Muscle of back (tissue), 13 donors: ENCODE measurements around the gene PINLYP. TPM values are rescaled to one million over a fixed set of nuclear protein-coding genes. Genes with fewer than 3 reads are reported as not detected.

Experiments used
- DNase-seq, 3 donors: peaks; one replicate each; pipeline versions ENCODE4 v3.0.0 to v3.0.0-alpha.2; 2013
- long read RNA-seq, 9 donors: transcript quantifications; one replicate each; lab custom pipeline, GENCODE V29; 2026
- polyA plus RNA-seq, 10 donors: library from polyadenylated mRNA; unstranded; fragments of 120-200 nt; gene quantifications; one replicate each; pipeline ENCODE4 v1.2.1, GENCODE V29; 2013; ENCODE audit not compliant: insufficient read length in 10 of 10

The PINLYP gene
- polyA plus RNA-seq: 1 to 10 TPM; 4.2 to 9.4 (median 5.4) TPM
- long read RNA-seq, donor 1: 0 reads
- long read RNA-seq, donor 2, partial matches to known transcripts: 0 of 3 reads
- long read RNA-seq, donor 2, other reads (novel, unspliced or antisense): 0 of 3 reads
- long read RNA-seq, donor 3: 0 reads
- long read RNA-seq, donor 4: 0 reads
- long read RNA-seq, donor 5, partial matches to known transcripts: 0 of 1 reads
- long read RNA-seq, donor 5, other reads (novel, unspliced or antisense): 0 of 1 reads
- long read RNA-seq, donor 6, partial matches to known transcripts: 0 of 2 reads
- long read RNA-seq, donor 6, other reads (novel, unspliced or antisense): 0 of 2 reads
- long read RNA-seq, donor 7: 0 reads
- long read RNA-seq, donor 8, partial matches to known transcripts: 0 of 2 reads
- long read RNA-seq, donor 8, other reads (novel, unspliced or antisense): 0 of 2 reads
- long read RNA-seq, donor 9: 0 reads

DNA sequence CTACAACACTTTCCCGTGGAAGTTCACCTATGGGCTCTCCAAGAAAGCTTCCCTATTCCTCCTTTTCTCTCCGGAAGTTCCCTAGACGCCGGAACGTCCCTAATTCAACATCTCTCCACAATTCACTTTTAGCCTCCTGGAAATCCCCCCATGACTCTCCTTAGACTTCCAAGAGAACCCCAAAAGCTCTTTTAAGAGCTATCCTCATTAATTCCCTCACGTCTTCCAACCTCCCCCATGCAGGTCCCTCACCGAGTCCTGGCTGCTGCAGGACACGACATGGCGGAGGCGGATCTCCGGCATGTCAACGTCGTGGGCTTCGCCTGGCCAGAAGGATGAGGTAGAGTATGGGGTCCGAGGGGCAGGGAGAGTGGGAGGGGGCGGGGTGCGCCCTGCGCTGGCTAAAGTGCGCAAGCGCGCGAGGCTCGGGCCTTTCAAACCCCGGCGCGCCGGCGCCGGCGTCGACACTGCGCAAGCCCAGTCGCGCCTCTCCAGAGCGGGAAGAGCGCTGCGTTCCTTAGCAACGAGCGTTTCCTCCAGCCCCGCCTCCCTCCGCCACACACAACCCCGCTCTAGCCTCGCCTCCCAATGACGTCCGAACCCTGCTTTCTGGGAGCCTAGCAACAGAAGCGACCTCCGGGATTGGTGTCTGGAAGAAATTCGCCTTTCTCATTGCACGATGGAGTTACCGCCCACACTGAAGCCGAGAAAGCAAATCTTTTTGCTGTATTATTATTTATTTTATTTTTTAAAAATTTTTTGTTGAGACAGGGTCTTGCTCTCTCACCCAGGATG lies at the start of gene PINLYP, which contains the start of gene XRCC1:
Gene PINLYP (plus strand): TSS at position 646 of the 795 bp plus-strand sequence. CDS start 1,391 bp downstream, outside the sequence.
Gene XRCC1 (minus strand): TSS at position 372 of the 795 bp plus-strand sequence. CDS start 69 bp downstream, at position 303.
- peak; percentile 99 to 100 (median 99) for DNase-seq

DNA sequence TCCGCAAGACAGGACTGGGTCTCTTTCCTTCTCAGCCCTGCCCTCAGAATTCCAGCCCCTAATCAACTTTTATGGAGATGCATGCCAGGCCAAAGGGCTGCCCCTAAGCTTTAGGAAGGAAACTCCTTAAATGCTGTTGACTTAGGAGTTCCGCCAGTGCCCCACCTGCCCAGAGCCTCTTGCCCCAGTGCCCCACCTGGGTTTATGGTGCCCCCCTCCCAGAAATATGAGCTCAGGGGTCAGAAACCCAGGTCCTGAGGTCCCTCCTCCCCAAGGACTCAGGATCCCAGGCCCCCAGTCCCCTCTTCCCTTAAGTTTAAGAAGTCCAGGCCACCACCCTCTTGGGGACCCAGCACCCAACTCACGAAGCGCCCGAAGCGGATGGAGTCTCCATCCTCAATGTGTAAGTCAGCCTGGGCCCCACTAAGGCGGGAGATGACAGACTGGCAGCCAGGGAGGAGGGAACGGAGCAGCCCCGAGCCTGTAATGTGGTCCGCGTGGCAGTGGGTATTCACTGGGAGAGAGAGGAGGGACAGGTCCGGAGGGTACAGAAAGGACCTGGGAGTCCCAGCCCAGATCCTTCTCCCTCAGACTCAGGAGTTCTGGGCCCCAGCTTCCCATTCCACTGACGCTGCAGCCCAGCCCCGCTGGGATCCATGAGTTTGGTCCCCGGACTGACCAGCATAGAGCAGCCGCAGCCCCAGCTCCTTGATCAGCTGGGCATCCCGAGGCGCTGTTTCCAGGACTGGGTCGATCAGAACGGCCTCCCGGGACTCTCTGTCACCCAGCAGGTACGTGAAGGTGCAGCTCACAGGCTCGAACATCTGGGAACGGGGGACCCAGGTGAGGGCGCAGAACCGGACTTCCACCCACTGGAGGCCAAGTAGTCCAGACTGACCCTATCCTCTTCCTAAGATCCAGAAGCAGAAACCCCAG lies 49.5 kb upstream of the PINLYP start:
- peak in 1 of 3 donors; percentile 52 for DNase-seq

DNA sequence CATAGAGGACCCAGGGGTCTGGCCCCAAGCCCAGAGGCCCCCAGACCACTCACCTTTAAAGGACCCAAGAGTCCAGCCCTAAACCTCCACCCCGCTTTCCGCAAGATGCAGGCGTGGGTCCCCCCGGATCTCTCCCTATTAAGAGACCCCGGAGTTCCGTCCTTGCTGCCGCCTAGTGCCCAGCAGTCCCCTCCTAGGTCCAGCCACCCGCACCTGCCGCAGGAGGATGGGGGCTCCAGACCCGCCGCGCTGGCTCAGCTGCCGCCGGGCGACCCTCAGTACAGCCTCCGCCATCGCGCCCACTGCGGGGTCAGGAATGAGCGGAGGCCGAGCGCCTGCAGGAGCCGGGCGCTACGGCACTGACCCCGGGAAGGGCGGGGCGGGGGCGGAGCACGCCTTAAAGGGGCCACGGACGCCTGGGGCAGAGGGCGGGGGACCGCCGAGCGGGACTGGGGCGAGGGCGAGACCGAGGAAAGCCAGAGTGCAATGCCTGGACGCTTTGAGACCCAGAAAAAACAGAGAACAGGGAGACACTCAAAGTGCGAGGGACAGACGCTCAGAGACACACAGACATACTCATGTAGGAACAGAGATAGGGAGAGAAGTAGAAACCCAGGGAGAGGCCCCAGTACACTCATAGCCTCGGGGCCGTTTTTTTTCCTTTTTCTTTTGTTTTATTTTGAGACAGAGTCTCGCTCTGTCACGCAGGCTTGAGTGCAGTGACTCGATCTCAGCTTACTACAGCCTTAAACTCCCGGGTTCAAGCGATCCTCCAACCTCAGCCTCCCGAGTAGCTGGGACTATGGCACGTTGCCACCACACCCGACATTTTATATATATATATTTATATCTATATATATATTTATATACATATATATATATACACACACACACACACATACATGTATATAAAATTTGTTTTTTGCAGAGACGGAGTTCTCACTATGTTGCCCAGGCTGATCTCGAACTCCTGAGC lies 48.4 kb upstream of the PINLYP start, which contains the start of gene ETHE1:
Gene ETHE1 (minus strand): TSS at position 318 of the 976 bp plus-strand sequence. CDS start 24 bp downstream, at position 294.
- peak in 2 of 3 donors; percentile 81 to 93 for DNase-seq

DNA sequence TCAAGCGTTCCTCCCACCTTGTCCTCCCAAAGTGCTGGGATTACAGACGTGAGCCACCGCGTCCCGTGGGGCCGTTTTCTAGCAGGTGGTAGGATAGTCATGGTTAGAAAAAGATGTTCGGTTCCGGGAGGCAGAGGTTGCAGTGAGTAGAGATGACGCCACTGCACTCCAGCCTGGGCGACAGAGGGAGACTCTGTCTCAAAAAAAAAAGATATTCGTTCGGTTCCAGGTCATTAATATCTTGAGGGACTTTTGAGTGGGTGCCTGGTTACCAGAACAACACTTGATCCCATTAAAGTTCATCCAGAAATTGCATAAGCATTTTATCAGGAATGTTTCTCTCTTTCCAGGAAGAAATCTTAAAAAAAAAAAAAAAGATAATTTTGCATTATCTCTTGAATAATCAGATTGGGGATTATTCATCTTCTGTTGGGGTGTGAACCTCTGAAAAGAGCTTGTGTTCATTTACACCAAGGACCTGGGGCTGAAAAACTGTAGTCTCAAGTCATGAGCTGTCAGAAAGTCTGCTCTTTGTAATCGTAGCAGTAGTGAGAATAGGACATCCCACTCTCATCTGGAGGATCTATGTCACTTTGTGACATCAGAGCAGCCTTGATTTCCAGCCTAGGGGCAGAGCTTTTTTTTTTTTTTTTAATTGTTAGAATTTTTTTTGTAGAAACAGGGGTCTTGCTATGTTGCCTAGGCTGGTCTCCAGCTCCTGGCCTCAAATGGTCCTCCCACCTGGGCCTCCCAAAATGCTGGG lies 47.6 kb upstream of the PINLYP start:
- DNase-seq: peak in 2 of 3 donors; percentile 27 to 45

DNA sequence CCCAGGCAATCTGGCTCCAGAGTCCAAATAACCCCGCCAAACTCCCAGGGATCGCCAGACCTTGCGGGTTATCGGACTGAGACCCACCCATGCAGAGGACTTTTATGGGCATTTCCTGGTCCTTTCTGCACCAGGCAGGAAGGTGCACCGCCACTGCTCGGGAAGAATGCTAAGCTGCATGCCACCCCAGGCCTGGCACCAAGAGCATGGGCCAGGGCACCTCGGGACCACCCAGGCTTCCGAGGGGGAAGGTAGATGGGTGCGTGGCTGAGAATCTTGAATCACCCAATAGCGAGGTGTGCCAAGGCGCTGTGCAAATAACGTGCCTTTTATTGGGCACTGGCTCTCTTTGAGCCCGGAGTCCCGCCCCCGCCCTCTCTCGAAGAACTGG lies 43.0 kb upstream of the PINLYP start:
- DNase-seq: no peak

DNA sequence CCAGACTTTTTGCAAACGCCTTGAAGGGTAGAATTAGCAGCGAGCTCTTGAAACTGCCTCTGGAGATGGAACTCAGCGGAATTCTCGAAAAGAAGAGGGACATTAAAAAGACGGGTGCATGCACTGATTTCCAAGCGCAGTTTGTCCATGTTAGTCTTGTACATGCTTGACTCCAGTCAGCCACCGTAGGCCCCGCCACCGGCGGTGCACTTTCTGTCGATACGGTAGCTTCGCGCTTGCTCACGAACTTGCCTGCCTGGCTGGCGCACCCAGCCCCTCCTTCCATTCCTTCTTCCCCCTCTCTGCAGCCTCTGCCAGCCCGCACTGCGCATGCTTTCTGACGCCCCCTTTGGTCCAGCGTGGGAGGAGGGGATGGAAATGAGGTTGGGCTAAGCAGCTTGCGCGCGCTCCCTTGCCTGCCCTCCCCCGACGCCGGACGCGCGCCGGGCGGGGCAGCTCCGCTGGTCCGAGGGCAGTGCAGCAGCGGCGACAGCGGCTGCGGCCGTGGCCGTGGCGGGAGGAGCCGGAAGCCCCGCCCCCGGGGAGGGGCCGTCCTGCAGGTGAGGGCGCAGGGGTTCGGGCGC lies 42.5 kb upstream of the PINLYP start, which contains the start of gene ZNF575:
Gene ZNF575 (plus strand): TSS at position 227 of the 584 bp plus-strand sequence. CDS start 1,235 bp downstream, outside the sequence.
- peak; percentile 97 to 99 (median 98) for DNase-seq

DNA sequence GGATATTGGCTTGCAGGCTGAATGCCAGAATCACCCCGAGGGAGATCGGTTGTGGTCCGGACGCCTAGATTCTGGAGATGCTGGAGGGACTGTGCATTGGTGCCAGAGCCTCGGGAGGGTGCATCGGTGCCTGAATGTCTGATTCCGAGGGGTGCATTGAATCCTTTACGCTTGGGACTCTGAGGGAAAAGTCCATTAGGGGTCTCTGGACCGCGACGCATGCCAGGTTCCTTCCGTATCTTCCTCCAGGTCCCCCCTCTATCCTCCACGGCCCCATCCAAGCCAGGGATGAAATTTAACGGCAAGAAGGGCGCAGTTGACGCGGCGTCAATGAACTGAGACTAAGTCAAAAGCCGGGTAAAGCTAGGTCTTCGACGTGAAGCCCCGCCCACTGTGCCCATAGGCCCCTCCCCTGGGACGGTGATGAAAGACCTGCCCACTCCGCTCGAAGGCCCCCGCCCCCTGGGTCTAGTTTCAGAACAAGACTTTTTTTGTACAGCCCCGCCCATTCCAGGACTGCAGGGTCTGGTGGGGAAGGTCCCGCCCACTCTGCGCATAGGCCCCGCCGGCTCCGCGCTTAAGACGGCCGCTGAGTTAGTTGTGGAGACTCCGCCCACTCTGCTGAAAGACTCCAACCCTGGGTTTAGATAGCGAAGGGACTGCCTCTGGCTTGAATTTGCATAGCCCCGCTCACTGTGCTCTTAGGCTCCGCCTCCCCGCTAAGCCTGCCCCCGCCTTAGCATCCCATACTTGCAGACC lies 41.9 kb upstream of the PINLYP start:
- peak; percentile 99 for DNase-seq

DNA sequence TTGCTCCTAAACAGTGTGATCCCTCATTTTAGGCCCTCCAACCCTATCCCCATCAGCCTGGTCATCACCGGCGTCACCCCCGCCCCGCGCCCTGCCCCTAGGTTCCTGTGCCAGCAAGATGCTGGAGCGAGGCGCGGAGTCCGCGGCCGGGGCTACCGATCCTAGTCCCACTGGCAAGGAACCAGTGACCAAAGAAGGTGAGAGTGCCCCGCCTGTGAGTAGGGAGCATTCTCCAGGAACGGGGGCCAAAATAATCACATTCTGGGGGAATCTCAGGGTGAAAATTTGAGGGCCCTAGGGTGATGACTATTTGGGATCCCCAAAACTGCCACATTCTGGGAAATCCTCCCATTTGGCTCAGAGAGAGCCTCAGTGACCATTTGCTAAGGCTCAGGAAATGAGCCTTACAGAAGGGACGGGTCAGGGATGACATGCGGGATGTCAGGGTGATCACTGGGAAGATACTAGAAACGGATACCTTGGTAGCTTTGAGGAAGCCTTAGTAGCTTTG lies 41.2 kb upstream of the PINLYP start:
- no peak for DNase-seq

DNA sequence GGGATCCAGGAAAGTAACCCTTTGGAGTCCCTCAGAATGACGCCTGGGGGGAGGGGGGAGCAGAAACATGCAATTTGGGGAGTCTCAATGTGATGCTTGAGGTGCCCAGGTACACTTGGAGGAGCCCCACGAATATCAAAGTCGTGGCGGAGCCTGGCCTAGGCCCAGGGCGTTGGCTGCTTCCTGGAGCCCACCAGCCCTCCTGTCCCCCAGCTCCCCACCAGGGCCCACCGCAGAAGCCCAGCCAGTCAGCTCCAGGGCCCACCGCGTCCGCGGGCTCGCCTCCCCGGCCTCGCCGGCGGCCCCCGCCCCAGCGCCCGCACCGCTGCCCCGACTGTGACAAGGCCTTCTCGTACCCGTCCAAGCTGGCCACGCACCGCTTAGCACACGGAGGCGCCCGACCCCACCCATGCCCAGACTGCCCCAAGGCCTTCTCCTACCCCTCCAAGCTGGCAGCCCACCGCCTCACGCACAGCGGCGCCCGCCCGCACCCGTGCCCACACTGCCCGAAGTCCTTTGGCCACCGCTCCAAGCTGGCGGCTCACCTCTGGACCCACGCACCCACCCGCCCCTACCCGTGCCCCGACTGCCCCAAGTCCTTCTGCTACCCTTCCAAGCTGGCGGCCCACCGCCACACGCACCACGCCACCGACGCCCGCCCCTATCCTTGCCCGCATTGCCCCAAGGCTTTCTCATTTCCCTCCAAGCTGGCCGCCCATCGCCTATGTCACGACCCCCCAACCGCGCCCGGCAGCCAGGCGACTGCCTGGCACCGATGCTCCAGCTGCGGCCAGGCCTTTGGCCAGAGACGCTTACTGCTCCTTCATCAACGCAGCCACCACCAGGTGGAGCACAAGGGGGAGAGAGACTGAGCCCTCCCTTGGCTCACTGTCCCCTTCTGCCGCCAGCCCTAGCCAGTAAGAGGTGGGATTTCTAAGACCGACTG lies 40.5 kb upstream of the PINLYP start:
- peak in 2 of 3 donors; percentile 73 to 81 for DNase-seq

DNA sequence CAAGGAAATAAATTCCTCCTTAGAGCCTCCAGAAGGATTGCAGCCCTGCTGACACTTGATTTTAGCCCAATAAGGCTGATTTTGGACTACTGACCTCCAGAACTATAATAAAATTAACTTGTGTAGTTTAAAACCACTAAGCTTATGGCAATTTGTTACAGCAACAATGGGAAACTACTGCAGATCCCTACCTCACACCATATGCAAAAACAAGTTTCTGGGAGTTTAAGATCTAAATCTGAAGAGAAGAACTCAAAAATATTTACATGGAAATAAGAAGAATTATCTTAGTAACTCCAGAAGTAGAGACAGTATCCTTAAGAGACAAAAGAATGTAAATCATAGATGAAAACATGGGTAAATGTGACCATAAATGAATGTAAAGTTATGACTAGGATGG lies 36.7 kb upstream of the PINLYP start:
- no peak for DNase-seq

DNA sequence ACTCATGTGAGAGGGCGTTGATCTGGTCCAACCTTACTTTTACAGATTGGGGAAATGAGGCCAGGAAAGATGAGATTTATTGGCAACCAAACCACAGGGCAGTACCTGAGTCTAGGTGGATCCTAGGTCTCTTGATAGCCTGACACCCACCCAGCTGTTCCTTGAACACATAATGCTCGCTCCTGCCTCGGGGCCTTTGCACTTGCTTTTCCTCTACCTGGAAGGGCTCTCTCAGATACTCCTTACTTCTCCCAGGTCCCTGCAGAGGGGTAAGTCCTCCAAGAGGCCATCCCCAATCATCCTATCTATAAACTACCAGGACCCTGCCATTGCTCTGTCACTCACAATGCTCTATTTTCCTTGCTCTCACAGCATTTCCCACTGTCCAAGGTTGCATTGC lies 35.2 kb upstream of the PINLYP start:
- no peak for DNase-seq

DNA sequence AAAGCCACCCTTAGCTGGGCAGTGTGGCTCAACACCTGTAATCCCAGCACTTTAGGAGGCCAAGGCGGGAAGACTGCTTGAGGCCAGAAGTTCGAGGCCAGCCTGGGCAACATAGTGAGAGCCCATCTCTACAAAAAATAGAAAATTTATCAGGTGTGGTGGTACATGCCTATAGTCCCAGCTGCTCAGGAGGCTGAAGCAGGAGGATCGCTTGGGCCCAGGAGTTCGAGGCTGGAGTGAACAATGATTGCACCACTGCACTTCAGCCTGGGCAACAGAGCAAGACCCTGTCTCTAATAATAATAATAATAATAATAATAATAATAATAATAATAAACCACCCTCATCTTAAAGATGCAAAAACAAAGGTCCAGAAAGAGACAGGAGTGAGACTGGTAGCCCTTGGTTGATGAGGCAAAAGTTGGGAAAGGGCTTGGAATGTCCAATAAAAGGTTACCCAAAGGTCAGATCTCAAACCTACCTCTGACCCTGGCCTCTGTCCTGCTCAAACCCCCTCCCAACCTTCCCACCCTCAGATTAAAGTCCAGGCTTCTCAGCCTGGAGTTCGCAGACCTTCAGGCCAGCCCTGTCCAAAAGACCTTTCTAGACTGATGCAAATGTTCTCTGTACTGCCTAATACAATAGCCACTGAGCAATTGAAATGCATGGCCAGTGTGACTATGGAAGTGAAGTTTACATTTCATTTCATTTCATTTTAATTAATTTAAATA lies 33.5 kb upstream of the PINLYP start:
- DNase-seq: no peak

DNA sequence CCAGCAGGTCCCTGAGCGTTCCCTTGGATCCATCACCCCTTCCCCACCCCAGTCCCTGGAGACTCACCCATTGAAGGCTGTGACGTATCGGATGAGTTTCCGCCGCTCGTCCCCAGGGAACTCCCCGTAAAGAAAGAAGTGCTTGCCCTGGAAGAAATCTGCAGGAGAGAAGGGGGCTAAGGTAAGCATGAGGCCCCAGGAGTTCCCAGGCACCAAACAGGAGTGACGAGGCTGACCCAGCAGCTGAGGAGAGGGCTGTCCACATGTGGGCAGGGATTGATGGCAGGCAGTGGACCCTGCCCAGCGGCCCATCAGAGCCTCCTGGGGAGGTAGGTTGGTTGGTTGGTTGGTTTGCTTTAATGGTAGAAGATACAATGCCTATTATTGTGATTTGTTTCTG lies 31.5 kb upstream of the PINLYP start:
- no peak for DNase-seq

DNA sequence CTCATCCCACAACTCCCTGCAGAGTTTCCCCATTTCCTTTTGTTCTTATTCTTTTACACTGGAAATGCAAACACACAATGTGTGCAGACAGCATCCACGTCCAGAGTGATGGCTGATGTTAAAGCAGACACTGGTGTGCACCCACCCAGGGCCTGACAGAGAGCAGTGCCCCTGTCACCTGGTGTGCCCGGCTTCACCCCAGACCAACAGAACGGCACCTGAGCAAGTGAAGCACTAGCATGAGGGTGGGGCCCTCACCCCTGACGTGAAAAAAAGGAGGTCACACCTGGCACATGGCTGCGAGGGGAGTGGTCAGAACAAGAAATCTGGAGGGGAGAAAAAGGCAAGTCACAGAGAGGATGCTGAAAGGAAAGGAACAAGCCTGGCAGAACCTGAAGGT lies 30.3 kb upstream of the PINLYP start:
- DNase-seq: no peak

DNA sequence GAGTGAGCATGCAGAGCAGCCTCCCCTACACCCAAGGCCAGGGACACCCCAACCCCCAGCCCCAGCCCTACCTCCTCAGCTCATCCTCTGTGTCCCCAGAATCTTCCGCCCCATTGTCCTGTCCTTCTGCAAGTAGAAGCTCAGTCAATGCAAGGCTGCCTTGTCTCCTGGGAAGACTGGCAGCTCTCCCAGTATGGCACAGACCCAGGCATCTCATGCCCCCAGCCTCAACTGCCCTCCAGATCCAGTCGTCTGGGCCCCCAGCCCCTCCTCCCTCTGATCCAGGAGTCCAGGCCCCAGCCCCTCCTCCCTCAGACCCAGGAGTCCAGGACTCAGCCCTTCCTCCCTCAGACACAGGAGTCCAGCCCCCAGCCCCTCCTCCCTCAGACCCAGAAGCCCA lies 29.6 kb upstream of the PINLYP start:
- no peak for DNase-seq

DNA sequence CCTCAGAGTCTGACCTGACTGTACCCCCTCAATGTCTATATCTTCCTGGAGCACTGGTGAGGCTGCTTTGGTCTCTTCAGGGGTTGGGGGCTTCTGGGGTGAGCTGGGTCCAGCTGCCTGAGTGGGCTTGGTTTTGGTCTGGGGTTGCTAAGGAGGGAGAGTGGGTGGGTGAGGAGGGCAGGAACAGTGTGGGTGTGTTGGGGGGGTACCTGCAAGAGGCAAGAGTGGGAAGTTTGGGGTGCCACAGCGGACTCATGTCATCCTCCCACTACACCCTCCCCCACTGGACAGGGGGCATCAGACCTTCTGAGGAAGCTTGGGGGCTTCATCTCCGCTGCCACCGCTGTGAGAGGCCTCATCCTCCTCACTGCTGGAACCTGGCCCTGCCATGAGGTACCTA lies 29.0 kb upstream of the PINLYP start:
- no peak for DNase-seq
